MCF 10A (cell line): ENCODE data around the gene GPR132. TPM values are rescaled to one million over a fixed set of nuclear protein-coding genes. Genes with fewer than 3 reads are reported as not detected.

ENCODE experiments used
- BruUV-seq: library from RNA; stranded (reverse); fragments of 400-500 nt; replicated peaks from 2 replicates; lab custom pipeline; 2021; lab: Mats Ljungman, UMichigan
- CTCF ChIA-PET: fragments of 300-600 bp; sonication (Branson Sonifier 250); formaldehyde crosslinking; extraction: SDS; loops from one replicate; lab custom pipeline; 2021; ENCODE audit warnings: antibody characterized with exemption, inconsistent platforms; lab: Yijun Ruan, JAX
- POLR2A ChIA-PET: fragments of 300-600, 350-650 bp; sonication (Branson Sonifier 250); formaldehyde crosslinking; extraction: SDS; loops from one replicate; lab custom pipeline; 2020; ENCODE audit warnings: antibody characterized with exemption, inconsistent platforms; lab: Yijun Ruan, JAX
- DNase-seq: peaks from one replicate; pipeline ENCODE4 v3.0.0-alpha.2; 2018; ENCODE audit not compliant: unreplicated experiment
- H3K27ac Mint-ChIP-seq: one replicate; pipeline ENCODE4 v1.8.0; 2022; ENCODE audit warnings: mild to moderate bottlenecking, low read depth, mixed read lengths; ENCODE audit not compliant: unreplicated experiment
- H3K27me3 Mint-ChIP-seq: one replicate; pipeline ENCODE4 v1.8.0; 2022; ENCODE audit warnings: mixed read lengths; ENCODE audit not compliant: insufficient read depth, unreplicated experiment
- H3K36me3 Mint-ChIP-seq: one replicate; pipeline ENCODE4 v1.8.0; 2022; ENCODE audit warnings: mild to moderate bottlenecking, moderate library complexity, mixed read lengths; ENCODE audit not compliant: insufficient read depth, unreplicated experiment
- H3K4me1 Mint-ChIP-seq: one replicate; pipeline ENCODE4 v1.8.0; 2022; ENCODE audit warnings: mixed read lengths; ENCODE audit not compliant: insufficient read depth, unreplicated experiment
- H3K4me3 Mint-ChIP-seq: one replicate; pipeline ENCODE4 v1.8.0; 2022; ENCODE audit warnings: mild to moderate bottlenecking, moderate library complexity, mixed read lengths; ENCODE audit not compliant: unreplicated experiment
- H3K9me3 Mint-ChIP-seq: one replicate; pipeline ENCODE4 v1.8.0; 2022; ENCODE audit warnings: mixed read lengths; ENCODE audit not compliant: unreplicated experiment
- CTCF ChIP-seq: fragments of 200-600 bp; IDR thresholded peaks from one replicate; pipeline ENCODE4 v1.8.0; 2022; ENCODE audit warnings: antibody characterized with exemption, mild to moderate bottlenecking; ENCODE audit not compliant: unreplicated experiment
- intact Hi-C: fragments of 100-400 bp; cut with micrococcal nuclease; formaldehyde crosslinking; loops from 2 replicates; pipeline ENCODE4 v1.14.1; 2022
- total RNA-seq: library from RNA; stranded (reverse); gene quantifications from 2 replicates; pipeline ENCODE4 v1.2.3, GENCODE V29; 2022

GPR132 gene
- total RNA-seq, 1 experiment from 2014 or later: 0.42 TPM

DNA sequence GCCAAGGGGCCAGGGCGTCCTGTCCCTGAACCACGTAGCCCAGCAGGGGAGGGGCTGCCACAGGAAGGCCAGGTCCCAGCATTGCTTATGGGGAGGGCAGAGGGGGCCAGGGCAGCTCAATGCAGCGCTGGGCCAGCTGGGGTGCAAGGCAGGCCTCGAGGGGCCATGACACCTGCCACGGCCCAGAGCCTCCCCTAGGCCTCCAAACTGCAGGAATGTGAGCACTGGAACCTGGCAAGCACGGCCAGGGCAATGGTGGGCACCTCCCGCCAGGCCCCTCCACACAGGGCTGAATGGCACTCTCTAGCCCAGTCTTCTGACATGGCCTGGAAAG is 32.5 kb upstream of the GPR132 start:
- Mint-ChIP-seq H3K4me1 (peaks cover 12% of the 10 kb centered on the region), H3K27me3 (peaks cover 9% of the 10 kb centered on the region), H3K36me3 (peaks cover 5% of the 10 kb centered on the region), H3K27ac (no peak overlapping the region), H3K9me3 (peaks cover 14% of the 10 kb centered on the region), H3K4me3 (no peak overlapping the region)
- CTCF ChIA-PET: interaction anchor here (0.7 to 1.8 kb wide), 6 partner anchors 10 to 392 kb away, joined by 3 to 12 read pairs (median 4); no protein-coding TSS in a partner anchor
- BruUV-seq: no TSS peak
- intact Hi-C loops: no loop called here
- no peak for DNase-seq
- POLR2A ChIA-PET: interaction anchor here (0.6 to 1.8 kb wide), 10 partner anchors 8 to 254 kb away, joined by 3 to 18 read pairs (median 4); partner anchors contain the start of gene JAG2
- no peak for TF ChIP-seq CTCF

- POLR2A ChIA-PET: interaction anchor here (1.1 kb wide), 1 partner anchor 11 kb away, joined by 3 read pairs; no protein-coding TSS in a partner anchor
- CTCF ChIA-PET: no interaction called here
- intact Hi-C loops: no loop called here
- no peak for TF ChIP-seq CTCF
- DNase-seq: no peak
- Mint-ChIP-seq H3K27me3 (no peaks in the 10 kb centered on the region), H3K36me3 (peaks cover 10% of the 10 kb centered on the region), H3K27ac (no peak overlapping the region), H3K9me3 (peaks cover 14% of the 10 kb centered on the region), H3K4me3 (peak overlapping the region; percentile 38), H3K4me1 (peaks cover 18% of the 10 kb centered on the region)
- no TSS peak for BruUV-seq
These were observed 31.1 kb upstream of the GPR132 start for GRCh38 chr14:105096206-105096875.

DNA sequence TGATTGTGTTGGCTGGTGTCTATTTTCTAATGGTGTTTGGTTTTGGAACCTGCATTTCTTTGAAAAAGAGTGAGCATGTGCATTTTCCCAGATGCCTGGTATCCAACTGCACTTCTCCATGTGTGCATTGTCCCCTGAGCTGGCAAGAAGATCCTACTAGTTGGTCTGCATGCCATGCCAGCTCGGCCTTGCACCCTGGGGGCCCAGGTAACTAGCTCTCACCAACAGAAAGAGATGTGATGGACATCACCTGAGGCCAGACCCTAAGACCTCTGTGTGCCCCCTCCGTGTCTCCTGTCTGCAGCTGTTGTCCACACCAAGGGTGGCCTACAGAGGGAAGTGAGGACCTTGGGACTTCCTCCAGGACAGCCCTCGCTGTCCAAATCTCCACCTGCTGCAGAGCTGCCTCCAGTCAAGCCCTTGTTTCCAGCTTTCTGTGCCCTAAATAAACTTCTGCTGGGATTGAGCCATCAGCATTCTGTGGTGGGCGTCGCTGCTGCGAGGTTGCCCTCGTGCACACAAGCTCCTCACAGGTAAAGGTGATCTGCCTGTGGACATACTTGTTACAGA is 30.1 kb upstream of the GPR132 start:
- no peak for DNase-seq
- peaks cover 14% of the 10 kb centered on the region for H3K9me3 Mint-ChIP-seq
- ChIA-PET CTCF (interaction anchor here (0.9 kb wide), 1 partner anchor 276 kb away, joined by 3 read pairs; no protein-coding TSS in a partner anchor), POLR2A (interaction anchor here (1.8 kb wide), 1 partner anchor 70 kb away, joined by 8 read pairs; no protein-coding TSS in a partner anchor)
- no peak for TF ChIP-seq CTCF
- H3K4me3 Mint-ChIP-seq: no peak overlapping the region
- no peak overlapping the region for H3K27ac Mint-ChIP-seq
- no peaks in the 10 kb centered on the region for H3K27me3 Mint-ChIP-seq
- no TSS peak for BruUV-seq
- intact Hi-C loops: no loop called here
- peaks cover 12% of the 10 kb centered on the region for H3K36me3 Mint-ChIP-seq
- peaks cover 25% of the 10 kb centered on the region for H3K4me1 Mint-ChIP-seq
